ENCODE results near the gene PTPRN2.

DNA sequence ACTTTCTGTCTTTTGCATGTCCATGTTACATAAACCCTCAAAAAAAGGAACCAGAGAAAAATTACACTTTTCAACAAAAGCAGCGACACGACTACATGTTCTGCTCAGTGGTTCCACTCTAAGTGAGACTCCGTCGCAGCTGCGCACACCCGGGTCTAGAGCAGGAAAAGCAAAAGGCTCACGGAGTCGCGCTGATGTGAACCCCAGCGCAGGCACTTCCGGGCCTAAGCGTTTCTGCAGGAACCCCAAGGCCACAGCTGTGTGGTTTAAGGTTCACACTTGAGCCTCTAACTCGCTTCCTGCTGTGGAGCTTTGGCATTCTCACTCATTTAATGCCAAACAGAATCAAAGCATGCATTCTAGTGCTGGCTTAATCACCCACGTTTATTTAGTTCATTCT is 1010.6 kb downstream of the PTPRN2 start:
- TF ChIP-seq, protein P1, sequence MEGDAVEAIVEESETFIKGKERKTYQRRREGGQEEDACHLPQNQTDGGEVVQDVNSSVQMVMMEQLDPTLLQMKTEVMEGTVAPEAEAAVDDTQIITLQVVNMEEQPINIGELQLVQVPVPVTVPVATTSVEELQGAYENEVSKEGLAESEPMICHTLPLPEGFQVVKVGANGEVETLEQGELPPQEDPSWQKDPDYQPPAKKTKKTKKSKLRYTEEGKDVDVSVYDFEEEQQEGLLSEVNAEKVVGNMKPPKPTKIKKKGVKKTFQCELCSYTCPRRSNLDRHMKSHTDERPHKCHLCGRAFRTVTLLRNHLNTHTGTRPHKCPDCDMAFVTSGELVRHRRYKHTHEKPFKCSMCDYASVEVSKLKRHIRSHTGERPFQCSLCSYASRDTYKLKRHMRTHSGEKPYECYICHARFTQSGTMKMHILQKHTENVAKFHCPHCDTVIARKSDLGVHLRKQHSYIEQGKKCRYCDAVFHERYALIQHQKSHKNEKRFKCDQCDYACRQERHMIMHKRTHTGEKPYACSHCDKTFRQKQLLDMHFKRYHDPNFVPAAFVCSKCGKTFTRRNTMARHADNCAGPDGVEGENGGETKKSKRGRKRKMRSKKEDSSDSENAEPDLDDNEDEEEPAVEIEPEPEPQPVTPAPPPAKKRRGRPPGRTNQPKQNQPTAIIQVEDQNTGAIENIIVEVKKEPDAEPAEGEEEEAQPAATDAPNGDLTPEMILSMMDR (IDR thresholded peaks at IDR 0.05; ENCODE audit: low read depth, low read length): no peak
- TF ChIP-seq POLR2A (IDR thresholded peaks at IDR 0.05; ENCODE audit: extremely low read depth, insufficient read length) (no peak), MYC (IDR thresholded peaks at IDR 0.05; ENCODE audit: low read depth, low read length) (no peak)
